GM23338 (cell line): ENCODE results near the gene SEC63. TPM values are rescaled to one million over a fixed set of nuclear protein-coding genes. Genes with fewer than 3 reads are reported as not detected.

Experiments
- ATAC-seq: fragments of 200-7000 bp; cut with Tn5 transposase; 3 replicates; pipeline ENCODE4 v1.9.1; 2020
- DNase-seq: peaks from one replicate; pipeline ENCODE4 v3.0.0-alpha.2; 2015; ENCODE audit warnings: low spot score
- H2AFZ ChIP-seq: fragments of 200-600 bp; sonication (generic); 2 replicates; pipeline ENCODE4 v1.8.0; 2016; ENCODE audit warnings: antibody characterized with exemption, mild to moderate bottlenecking, moderate library complexity
- H3F3A ChIP-seq: fragments of 200-600 bp; sonication (generic); replicated peaks from 2 replicates; pipeline ENCODE4 v1.8.0; 2017; ENCODE audit warnings: antibody characterized with exemption, mixed run types, low read depth
- H3K27ac ChIP-seq: fragments of 200-600 bp; sonication (generic); 2 replicates; pipeline ENCODE4 v1.6.1; 2016; ENCODE audit warnings: low read depth
- H3K27me3 ChIP-seq: fragments of 200-600 bp; sonication (generic); 2 replicates; pipeline ENCODE4 v1.8.0; 2016; ENCODE audit warnings: mild to moderate bottlenecking, mixed run types, moderate library complexity; ENCODE audit not compliant: insufficient read depth
- H3K36me3 ChIP-seq: fragments of 200-600 bp; sonication (generic); 2 replicates; pipeline ENCODE4 v1.8.0; 2016; ENCODE audit warnings: mild to moderate bottlenecking; ENCODE audit not compliant: insufficient read depth
- H3K4me1 ChIP-seq: fragments of 200-600 bp; sonication (generic); 2 replicates; pipeline ENCODE4 v1.8.0; 2016; ENCODE audit warnings: mild to moderate bottlenecking, moderate library complexity; ENCODE audit not compliant: insufficient read depth
- H3K4me2 ChIP-seq: fragments of 200-600 bp; sonication (generic); 2 replicates; pipeline ENCODE4 v1.7.1; 2017; ENCODE audit warnings: mixed run types
- H3K4me3 ChIP-seq: fragments of 200-600 bp; sonication (generic); 2 replicates; pipeline ENCODE4 v1.6.1; 2016; ENCODE audit warnings: mixed run types
- H3K79me2 ChIP-seq: fragments of 200-600 bp; sonication (generic); replicated peaks from 2 replicates; pipeline ENCODE4 v1.8.0; 2017; ENCODE audit warnings: mild to moderate bottlenecking; ENCODE audit not compliant: insufficient read depth
- H3K9me2 ChIP-seq: fragments of 200-600 bp; sonication (generic); 2 replicates; pipeline ENCODE4 v1.8.0; 2017; ENCODE audit not compliant: insufficient read depth
- H4K20me1 ChIP-seq: fragments of 200-600 bp; sonication (generic); replicated peaks from 2 replicates; pipeline ENCODE4 v1.8.0; 2017; ENCODE audit warnings: mild to moderate bottlenecking; ENCODE audit not compliant: insufficient read depth
- H3K27ac Mint-ChIP-seq: 2 replicates; pipeline ENCODE4 v1.8.0; 2020; ENCODE audit warnings: inconsistent platforms, mild to moderate bottlenecking, moderate library complexity, mixed read lengths
- H3K27me3 Mint-ChIP-seq: 3 replicates; pipeline ENCODE4 v1.8.0; 2022; ENCODE audit warnings: low read depth, mild to moderate bottlenecking, moderate library complexity, mixed read lengths, inconsistent platforms; ENCODE audit not compliant: insufficient read depth, poor library complexity
- H3K36me3 Mint-ChIP-seq: 3 replicates; pipeline ENCODE4 v1.8.0; 2021; ENCODE audit warnings: low read depth, mild to moderate bottlenecking, inconsistent platforms, moderate library complexity, mixed read lengths
- H3K4me1 Mint-ChIP-seq: 3 replicates; pipeline ENCODE4 v1.8.0; 2020; ENCODE audit warnings: mild to moderate bottlenecking, inconsistent platforms, mixed read lengths
- H3K4me3 Mint-ChIP-seq: 3 replicates; pipeline ENCODE4 v1.8.0; 2021; ENCODE audit warnings: moderate library complexity, mild to moderate bottlenecking, inconsistent platforms, mixed read lengths
- H3K9me3 Mint-ChIP-seq: 3 replicates; pipeline ENCODE4 v1.8.0; 2020; ENCODE audit warnings: moderate library complexity, mild to moderate bottlenecking, inconsistent platforms, mixed read lengths
- CREB1 ChIP-seq: fragments of 250-450 bp; sonication (Bioruptor Pico); IDR thresholded peaks from 2 replicates; pipeline ENCODE4 v1.5.0; 2020; ENCODE audit warnings: low read depth, mild to moderate bottlenecking, moderate library complexity
- EZH2 ChIP-seq: fragments of 200-600 bp; sonication (generic); IDR thresholded peaks from one replicate; pipeline ENCODE4 v1.8.0; 2017; ENCODE audit warnings: antibody characterized with exemption, mild to moderate bottlenecking, low read depth; ENCODE audit not compliant: unreplicated experiment
- EZH2phosphoT487 ChIP-seq: fragments of 200-600 bp; sonication (generic); IDR thresholded peaks from one replicate; pipeline ENCODE4 v1.8.1; 2018; ENCODE audit warnings: antibody characterized with exemption; ENCODE audit not compliant: unreplicated experiment
- JUNB ChIP-seq: IDR thresholded peaks from one replicate; pipeline ENCODE4 v1.6.1; 2016; ENCODE audit warnings: antibody characterized with exemption; ENCODE audit not compliant: unreplicated experiment
- NANOG ChIP-seq: IDR thresholded peaks from 2 replicates; pipeline ENCODE4 v1.6.1; 2016; ENCODE audit warnings: antibody characterized with exemption, borderline replicate concordance
- POLR2AphosphoS5 ChIP-seq: IDR thresholded peaks from 2 replicates; pipeline ENCODE4 v1.6.1; 2016; ENCODE audit warnings: antibody characterized with exemption, low read depth
- STAT1 ChIP-seq: IDR thresholded peaks from one replicate; pipeline ENCODE4 v1.6.1; 2016; ENCODE audit warnings: antibody characterized with exemption; ENCODE audit not compliant: unreplicated experiment
- ZNF114 ChIP-seq: fragments of 250-450 bp; sonication (Bioruptor Pico); IDR thresholded peaks from 2 replicates; pipeline ENCODE4 v1.5.0; 2020; ENCODE audit warnings: mild to moderate bottlenecking, moderate library complexity
- ZNF331 ChIP-seq: fragments of 250-450 bp; sonication (Bioruptor Pico); IDR thresholded peaks from 2 replicates; pipeline ENCODE4 v1.5.0; 2020; ENCODE audit warnings: low read depth, mild to moderate bottlenecking, moderate library complexity
- polyA plus RNA-seq: library from polyadenylated mRNA; unstranded; fragments of >200 nt; fragmentation: Nextera tagmentation; extraction: Ambion mirVana; gene quantifications from 2 replicates; pipeline ENCODE4 v1.2.1, GENCODE V29; 2016
- total RNA-seq: library from RNA; depleted of rRNA; stranded (reverse); fragments of >200 nt; shearing (Covaris generic); gene quantifications from 2 replicates; pipeline ENCODE4 v1.2.3, GENCODE V29; 2014
- TF ChIP-seq, protein P1 (sequence below): IDR thresholded peaks from one replicate; pipeline ENCODE4 v1.6.1; 2018; ENCODE audit warnings: antibody characterized with exemption; ENCODE audit not compliant: unreplicated experiment
- TF ChIP-seq, protein P2 (sequence below): fragments of 250-450 bp; sonication (Bioruptor Pico); IDR thresholded peaks from 2 replicates; pipeline ENCODE4 v1.5.0; 2020; ENCODE audit warnings: mild to moderate bottlenecking, moderate library complexity
- TF ChIP-seq, protein P3 (sequence below), 2 experiments: fragments of 200-600 bp in 1 of 2; sonication (generic) in 1 of 2; conservative IDR thresholded peaks; 2 replicates each; pipeline versions ENCODE4 v1.5.1 to v1.6.1; 2016 to 2017; ENCODE audit warnings: antibody characterized with exemption in 2 of 2, low read depth in 2 of 2, mild to moderate bottlenecking in 2 of 2, moderate library complexity in 1 of 2
- TF ChIP-seq, protein P4 (sequence below): IDR thresholded peaks from 2 replicates; pipeline ENCODE4 v1.6.1; 2016; ENCODE audit warnings: antibody characterized with exemption

Gene SEC63
- total and polyA plus RNA-seq, 2 experiments from 2014 or later, result 48.2 to 124 TPM

DNA sequence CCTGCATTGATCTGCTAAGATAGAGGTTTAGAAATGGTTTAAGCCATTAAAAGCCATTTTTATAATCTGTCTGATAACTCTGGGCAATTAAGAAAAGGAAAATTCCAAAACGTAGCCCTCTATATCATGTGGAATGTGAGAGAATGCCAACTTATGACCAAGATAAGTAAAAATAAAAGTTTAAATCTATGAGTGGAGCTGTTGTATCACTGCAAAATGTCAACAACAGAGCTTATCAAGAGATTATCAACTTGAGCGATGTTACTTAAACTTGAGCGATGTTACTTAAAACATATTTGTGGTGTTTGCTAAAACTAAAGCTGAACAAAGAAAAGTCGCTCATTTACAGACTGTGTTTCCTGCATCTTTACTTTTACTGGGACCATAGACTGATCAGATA lies 87.0 kb downstream of the SEC63 start (continued):
- TF ChIP-seq, protein P1, sequence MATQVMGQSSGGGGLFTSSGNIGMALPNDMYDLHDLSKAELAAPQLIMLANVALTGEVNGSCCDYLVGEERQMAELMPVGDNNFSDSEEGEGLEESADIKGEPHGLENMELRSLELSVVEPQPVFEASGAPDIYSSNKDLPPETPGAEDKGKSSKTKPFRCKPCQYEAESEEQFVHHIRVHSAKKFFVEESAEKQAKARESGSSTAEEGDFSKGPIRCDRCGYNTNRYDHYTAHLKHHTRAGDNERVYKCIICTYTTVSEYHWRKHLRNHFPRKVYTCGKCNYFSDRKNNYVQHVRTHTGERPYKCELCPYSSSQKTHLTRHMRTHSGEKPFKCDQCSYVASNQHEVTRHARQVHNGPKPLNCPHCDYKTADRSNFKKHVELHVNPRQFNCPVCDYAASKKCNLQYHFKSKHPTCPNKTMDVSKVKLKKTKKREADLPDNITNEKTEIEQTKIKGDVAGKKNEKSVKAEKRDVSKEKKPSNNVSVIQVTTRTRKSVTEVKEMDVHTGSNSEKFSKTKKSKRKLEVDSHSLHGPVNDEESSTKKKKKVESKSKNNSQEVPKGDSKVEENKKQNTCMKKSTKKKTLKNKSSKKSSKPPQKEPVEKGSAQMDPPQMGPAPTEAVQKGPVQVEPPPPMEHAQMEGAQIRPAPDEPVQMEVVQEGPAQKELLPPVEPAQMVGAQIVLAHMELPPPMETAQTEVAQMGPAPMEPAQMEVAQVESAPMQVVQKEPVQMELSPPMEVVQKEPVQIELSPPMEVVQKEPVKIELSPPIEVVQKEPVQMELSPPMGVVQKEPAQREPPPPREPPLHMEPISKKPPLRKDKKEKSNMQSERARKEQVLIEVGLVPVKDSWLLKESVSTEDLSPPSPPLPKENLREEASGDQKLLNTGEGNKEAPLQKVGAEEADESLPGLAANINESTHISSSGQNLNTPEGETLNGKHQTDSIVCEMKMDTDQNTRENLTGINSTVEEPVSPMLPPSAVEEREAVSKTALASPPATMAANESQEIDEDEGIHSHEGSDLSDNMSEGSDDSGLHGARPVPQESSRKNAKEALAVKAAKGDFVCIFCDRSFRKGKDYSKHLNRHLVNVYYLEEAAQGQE, result no peak
- no peak for TF ChIP-seq NANOG
- no peak for TF ChIP-seq EZH2
- TF ChIP-seq, protein P2, sequence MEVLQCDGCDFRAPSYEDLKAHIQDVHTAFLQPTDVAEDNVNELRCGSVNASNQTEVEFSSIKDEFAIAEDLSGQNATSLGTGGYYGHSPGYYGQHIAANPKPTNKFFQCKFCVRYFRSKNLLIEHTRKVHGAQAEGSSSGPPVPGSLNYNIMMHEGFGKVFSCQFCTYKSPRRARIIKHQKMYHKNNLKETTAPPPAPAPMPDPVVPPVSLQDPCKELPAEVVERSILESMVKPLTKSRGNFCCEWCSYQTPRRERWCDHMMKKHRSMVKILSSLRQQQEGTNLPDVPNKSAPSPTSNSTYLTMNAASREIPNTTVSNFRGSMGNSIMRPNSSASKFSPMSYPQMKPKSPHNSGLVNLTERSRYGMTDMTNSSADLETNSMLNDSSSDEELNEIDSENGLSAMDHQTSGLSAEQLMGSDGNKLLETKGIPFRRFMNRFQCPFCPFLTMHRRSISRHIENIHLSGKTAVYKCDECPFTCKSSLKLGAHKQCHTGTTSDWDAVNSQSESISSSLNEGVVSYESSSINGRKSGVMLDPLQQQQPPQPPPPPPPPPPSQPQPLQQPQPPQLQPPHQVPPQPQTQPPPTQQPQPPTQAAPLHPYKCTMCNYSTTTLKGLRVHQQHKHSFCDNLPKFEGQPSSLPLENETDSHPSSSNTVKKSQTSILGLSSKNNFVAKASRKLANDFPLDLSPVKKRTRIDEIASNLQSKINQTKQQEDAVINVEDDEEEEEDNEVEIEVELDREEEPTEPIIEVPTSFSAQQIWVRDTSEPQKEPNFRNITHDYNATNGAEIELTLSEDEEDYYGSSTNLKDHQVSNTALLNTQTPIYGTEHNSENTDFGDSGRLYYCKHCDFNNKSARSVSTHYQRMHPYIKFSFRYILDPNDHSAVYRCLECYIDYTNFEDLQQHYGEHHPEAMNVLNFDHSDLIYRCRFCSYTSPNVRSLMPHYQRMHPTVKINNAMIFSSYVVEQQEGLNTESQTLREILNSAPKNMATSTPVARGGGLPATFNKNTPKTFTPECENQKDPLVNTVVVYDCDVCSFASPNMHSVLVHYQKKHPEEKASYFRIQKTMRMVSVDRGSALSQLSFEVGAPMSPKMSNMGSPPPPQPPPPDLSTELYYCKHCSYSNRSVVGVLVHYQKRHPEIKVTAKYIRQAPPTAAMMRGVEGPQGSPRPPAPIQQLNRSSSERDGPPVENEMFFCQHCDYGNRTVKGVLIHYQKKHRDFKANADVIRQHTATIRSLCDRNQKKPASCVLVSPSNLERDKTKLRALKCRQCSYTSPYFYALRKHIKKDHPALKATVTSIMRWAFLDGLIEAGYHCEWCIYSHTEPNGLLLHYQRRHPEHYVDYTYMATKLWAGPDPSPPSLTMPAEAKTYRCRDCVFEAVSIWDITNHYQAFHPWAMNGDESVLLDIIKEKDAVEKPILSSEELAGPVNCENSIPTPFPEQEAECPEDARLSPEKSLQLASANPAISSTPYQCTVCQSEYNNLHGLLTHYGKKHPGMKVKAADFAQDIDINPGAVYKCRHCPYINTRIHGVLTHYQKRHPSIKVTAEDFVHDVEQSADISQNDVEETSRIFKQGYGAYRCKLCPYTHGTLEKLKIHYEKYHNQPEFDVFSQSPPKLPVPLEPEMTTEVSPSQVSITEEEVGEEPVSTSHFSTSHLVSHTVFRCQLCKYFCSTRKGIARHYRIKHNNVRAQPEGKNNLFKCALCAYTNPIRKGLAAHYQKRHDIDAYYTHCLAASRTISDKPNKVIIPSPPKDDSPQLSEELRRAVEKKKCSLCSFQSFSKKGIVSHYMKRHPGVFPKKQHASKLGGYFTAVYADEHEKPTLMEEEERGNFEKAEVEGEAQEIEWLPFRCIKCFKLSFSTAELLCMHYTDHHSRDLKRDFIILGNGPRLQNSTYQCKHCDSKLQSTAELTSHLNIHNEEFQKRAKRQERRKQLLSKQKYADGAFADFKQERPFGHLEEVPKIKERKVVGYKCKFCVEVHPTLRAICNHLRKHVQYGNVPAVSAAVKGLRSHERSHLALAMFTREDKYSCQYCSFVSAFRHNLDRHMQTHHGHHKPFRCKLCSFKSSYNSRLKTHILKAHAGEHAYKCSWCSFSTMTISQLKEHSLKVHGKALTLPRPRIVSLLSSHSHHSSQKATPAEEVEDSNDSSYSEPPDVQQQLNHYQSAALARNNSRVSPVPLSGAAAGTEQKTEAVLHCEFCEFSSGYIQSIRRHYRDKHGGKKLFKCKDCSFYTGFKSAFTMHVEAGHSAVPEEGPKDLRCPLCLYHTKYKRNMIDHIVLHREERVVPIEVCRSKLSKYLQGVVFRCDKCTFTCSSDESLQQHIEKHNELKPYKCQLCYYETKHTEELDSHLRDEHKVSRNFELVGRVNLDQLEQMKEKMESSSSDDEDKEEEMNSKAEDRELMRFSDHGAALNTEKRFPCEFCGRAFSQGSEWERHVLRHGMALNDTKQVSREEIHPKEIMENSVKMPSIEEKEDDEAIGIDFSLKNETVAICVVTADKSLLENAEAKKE (CRISPR knock-in tag), result no peak

DNA sequence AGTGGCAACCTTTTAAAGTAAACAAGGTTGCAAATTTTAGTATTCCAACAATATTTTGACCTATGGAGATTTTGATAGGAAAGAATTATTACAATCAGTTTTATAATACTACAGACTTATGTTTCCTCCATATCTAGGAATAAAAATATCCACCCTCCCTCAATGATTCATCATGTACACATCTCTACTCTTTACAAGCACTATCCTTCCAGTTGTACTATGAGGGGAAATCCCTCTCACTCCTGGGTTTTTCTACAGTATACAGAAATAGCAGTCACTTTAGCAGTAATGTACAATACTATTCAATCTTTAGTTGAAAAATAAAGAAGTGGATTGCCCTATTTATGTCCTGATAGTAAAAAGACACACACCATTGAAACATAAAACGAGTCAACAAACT lies 87.6 kb downstream of the SEC63 start:
- Histone ChIP-seq H3F3A (no peaks in the 10 kb centered on the region), H4K20me1 (no peaks in the 10 kb centered on the region), H3K36me3 (peaks cover 20% of the 10 kb centered on the region; the same call in 1 of the 2 replicates), H3K4me1 (peaks cover 6% of the 10 kb centered on the region; the same call in 1 of the 2 replicates), H3K4me3 (no peak overlapping the region), H3K9me2 (no peaks in the 10 kb centered on the region), H3K27ac (no peak overlapping the region), H2AFZ (no peak overlapping the region), H3K27me3 (no peaks in the 10 kb centered on the region), H3K79me2 (no peaks in the 10 kb centered on the region), H3K4me2 (no peak overlapping the region)
- Mint-ChIP-seq H3K27me3 (peaks cover 3% of the 10 kb centered on the region), H3K4me1 (peaks cover 16% of the 10 kb centered on the region), H3K9me3 (no peaks in the 10 kb centered on the region), H3K4me3 (no peak overlapping the region), H3K27ac (no peak overlapping the region), H3K36me3 (peaks cover 23% of the 10 kb centered on the region)
- ATAC-seq, result no peak
- no peak for DNase-seq
- TF ChIP-seq, protein P3, sequence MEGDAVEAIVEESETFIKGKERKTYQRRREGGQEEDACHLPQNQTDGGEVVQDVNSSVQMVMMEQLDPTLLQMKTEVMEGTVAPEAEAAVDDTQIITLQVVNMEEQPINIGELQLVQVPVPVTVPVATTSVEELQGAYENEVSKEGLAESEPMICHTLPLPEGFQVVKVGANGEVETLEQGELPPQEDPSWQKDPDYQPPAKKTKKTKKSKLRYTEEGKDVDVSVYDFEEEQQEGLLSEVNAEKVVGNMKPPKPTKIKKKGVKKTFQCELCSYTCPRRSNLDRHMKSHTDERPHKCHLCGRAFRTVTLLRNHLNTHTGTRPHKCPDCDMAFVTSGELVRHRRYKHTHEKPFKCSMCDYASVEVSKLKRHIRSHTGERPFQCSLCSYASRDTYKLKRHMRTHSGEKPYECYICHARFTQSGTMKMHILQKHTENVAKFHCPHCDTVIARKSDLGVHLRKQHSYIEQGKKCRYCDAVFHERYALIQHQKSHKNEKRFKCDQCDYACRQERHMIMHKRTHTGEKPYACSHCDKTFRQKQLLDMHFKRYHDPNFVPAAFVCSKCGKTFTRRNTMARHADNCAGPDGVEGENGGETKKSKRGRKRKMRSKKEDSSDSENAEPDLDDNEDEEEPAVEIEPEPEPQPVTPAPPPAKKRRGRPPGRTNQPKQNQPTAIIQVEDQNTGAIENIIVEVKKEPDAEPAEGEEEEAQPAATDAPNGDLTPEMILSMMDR (conservative IDR thresholded peaks at IDR 0.05; ENCODE audit: low read depth in 2 of 2), result no peak
- no peak for TF ChIP-seq POLR2AphosphoS5
- no peak for TF ChIP-seq ZNF114 (CRISPR knock-in tag)
- TF ChIP-seq, protein P4, sequence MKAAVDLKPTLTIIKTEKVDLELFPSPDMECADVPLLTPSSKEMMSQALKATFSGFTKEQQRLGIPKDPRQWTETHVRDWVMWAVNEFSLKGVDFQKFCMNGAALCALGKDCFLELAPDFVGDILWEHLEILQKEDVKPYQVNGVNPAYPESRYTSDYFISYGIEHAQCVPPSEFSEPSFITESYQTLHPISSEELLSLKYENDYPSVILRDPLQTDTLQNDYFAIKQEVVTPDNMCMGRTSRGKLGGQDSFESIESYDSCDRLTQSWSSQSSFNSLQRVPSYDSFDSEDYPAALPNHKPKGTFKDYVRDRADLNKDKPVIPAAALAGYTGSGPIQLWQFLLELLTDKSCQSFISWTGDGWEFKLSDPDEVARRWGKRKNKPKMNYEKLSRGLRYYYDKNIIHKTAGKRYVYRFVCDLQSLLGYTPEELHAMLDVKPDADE, result no peak
- no peak for TF ChIP-seq EZH2phosphoT487
- TF ChIP-seq JUNB, result no peak
- no peak for TF ChIP-seq STAT1
- TF ChIP-seq CREB1, result no peak
- TF ChIP-seq ZNF331 (CRISPR knock-in tag), result no peak
- TF ChIP-seq EZH2, result no peak
